ENCODE measurements around the gene DQX1. TPM values are rescaled to one million over a fixed set of nuclear protein-coding genes. Genes with fewer than 3 reads are reported as not detected.

DQX1 gene
- polyA plus RNA-seq, 1 donor (not counting 4 experiments of a cell fraction or from before 2014, with no cell fraction given): 5.9 TPM

DNA sequence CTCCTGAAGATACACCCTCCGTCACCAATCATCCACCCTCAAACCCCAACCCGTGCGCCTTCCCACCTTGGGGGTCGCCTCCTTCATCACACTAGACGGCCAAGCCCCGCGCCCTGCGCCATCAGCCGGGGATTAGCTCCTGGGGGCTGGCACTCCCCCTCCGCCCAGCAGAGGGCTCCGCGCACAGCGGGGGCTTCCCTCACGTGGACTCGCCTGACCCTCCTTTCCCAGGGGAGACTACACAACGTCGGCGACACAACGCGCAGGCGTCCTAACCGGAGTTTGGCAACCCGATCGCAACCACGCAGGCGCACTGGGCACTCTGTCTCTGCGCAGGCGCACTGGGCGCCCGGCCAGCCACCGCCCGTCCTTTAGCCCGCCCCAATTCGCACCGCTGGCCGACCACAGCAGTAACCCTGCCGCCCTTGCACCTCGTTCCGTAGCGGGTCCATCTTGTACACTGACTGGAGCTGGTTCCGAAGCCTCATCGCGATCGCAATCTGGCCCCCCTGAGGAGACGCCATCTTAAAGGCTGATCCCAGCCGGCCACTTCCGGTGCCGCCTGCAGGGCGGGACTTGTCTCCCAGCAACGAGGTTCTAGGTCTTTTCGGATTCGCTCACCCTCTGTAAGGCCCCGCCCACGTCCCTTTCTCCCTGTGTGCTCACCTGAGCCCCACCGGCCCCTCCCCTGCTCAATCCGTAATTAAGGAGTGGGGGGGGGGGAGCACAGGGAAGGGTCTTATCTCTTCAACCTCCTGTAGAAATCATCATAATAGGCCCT, 18.7 kb downstream of the DQX1 start, which contains the start of gene PCGF1:
Gene PCGF1 (minus strand): TSS at position 551 of the 781 bp plus-strand sequence. CDS start 27 bp downstream, at position 524.
- Histone ChIP-seq H2AFZ (ENCODE audit: control insufficient read depth, low read length) (peak within 1 kb of the TSS; percentile 96), H3K4me2 (ENCODE audit: control insufficient read depth, extremely low read depth, insufficient read depth, low read depth, low read length) (peak within 1 kb of the TSS; percentile 97), H3K4me3 (ENCODE audit: control insufficient read depth in 2 of 3, extremely low read depth in 1 of 3, insufficient read depth in 2 of 3, low read depth in 1 of 3, low read length in 3 of 3) (peak within 1 kb of the TSS; percentile 85 to 88 (median 86)), H3K9ac (ENCODE audit: control insufficient read depth, extremely low read depth, insufficient read depth, low read length) (peak within 1 kb of the TSS; percentile 99), H4K20me1 (ENCODE audit: control insufficient read depth, extremely low read depth, insufficient read depth, low read length) (no peaks in the 10 kb centered on the region), H3K9me1 (ENCODE audit: control insufficient read depth, extremely low read depth, insufficient read depth, low read length) (no peaks in the 10 kb centered on the region), H3K36me3 (ENCODE audit: control insufficient read depth in 2 of 2, extremely low read depth in 1 of 2, insufficient read depth in 2 of 2, low read length in 2 of 2) (peaks cover 9 to 10% of the 10 kb centered on the region in 2 experiments), H3K27me3 (ENCODE audit: control insufficient read depth, extremely low read depth, insufficient read depth, low read length) (peaks cover 18% of the 10 kb centered on the region), H3K9me3 (ENCODE audit: control insufficient read depth, low read depth, low read length) (no peaks in the 10 kb centered on the region), H3K4me1 (ENCODE audit: control insufficient read depth, extremely low read depth, insufficient read depth, low read length) (peaks cover 32% of the 10 kb centered on the region), H3K27ac (ENCODE audit: control insufficient read depth, insufficient read depth, low read length) (peak within 1 kb of the TSS; percentile 96), H3K79me2 (ENCODE audit: control insufficient read depth, insufficient read depth, low read length) (peaks cover 16% of the 10 kb centered on the region)
- FAIRE-seq (peak; percentile 26), DNase-seq (ENCODE audit: low read depth, low spot score) (peak; percentile 96)
- TF ChIP-seq EZH2 (IDR thresholded peaks at IDR 0.05; ENCODE audit: low read length): no peak
- TF ChIP-seq, protein P1, sequence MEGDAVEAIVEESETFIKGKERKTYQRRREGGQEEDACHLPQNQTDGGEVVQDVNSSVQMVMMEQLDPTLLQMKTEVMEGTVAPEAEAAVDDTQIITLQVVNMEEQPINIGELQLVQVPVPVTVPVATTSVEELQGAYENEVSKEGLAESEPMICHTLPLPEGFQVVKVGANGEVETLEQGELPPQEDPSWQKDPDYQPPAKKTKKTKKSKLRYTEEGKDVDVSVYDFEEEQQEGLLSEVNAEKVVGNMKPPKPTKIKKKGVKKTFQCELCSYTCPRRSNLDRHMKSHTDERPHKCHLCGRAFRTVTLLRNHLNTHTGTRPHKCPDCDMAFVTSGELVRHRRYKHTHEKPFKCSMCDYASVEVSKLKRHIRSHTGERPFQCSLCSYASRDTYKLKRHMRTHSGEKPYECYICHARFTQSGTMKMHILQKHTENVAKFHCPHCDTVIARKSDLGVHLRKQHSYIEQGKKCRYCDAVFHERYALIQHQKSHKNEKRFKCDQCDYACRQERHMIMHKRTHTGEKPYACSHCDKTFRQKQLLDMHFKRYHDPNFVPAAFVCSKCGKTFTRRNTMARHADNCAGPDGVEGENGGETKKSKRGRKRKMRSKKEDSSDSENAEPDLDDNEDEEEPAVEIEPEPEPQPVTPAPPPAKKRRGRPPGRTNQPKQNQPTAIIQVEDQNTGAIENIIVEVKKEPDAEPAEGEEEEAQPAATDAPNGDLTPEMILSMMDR (optimal IDR thresholded peaks at IDR 0.05 in 1 of 3, IDR thresholded peaks at IDR 0.05 in 1 of 3, conservative IDR thresholded peaks at IDR 0.05 in 1 of 3; ENCODE audit: extremely low read depth in 1 of 3, insufficient read depth in 2 of 3, low read length in 3 of 3): peak in 1 of 3 experiments; percentile 32
- dilution Hi-C loops (cut with MboI; ENCODE audit: extremely low pct_ligation_motif_present, low sequenced_read_pairs): no loop called here

DNA sequence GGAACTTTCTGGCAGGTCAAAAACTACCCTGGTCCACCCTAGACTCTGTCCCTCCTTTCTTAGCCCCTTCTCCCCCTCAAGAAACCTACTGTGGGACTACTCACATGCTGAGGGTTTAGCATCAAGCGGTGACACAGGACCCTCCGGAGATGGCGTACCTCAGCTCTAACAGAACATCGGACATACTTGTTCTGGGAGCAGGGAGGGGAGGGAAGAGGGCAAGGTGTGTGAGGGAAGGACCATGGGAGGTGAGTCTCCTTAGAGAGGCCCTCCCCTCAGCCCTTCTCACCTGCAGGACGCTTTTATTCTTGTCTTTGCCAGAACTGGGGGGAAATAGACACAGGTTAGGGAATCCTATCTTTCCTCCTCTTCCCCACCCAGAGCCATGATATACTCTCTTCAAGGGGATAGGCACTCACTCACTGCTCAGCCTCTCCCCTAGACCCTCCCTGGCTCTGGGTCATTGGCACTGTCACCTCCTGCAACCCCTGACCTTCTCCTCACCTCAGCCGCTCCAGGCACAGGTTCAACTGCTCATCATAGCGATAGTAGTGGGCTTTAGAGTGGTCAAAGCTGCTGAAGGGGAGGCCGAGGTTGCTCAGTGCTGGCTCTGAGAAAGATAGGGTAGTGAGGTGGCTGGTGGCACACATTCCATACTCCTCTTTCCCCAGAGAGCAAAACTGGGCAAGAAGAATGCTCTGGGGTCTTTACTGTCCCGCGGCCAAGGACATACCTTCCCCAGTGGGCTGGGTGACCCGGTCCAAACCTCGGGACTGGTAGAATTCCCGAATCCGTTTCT, 20.4 kb downstream of the DQX1 start:
- FAIRE-seq: no peak
- Histone ChIP-seq H3K27me3 (ENCODE audit: control insufficient read depth, extremely low read depth, insufficient read depth, low read length) (peaks cover 15% of the 10 kb centered on the region), H3K9me1 (ENCODE audit: control insufficient read depth, extremely low read depth, insufficient read depth, low read length) (no peaks in the 10 kb centered on the region)

More for the DNA sequence above, 20.4 kb downstream of the DQX1 start:
- H3K27ac ChIP-seq (ENCODE audit: control insufficient read depth, insufficient read depth, low read length): no peak overlapping the region
- no peak overlapping the region for H2AFZ ChIP-seq (ENCODE audit: control insufficient read depth, low read length)
- TF ChIP-seq, protein P1 (optimal IDR thresholded peaks at IDR 0.05 in 1 of 3, IDR thresholded peaks at IDR 0.05 in 1 of 3, conservative IDR thresholded peaks at IDR 0.05 in 1 of 3; ENCODE audit: extremely low read depth in 1 of 3, insufficient read depth in 2 of 3, low read length in 3 of 3): no peak
- TF ChIP-seq EZH2 (IDR thresholded peaks at IDR 0.05; ENCODE audit: low read length): no peak
- dilution Hi-C loops (cut with MboI; ENCODE audit: extremely low pct_ligation_motif_present, low sequenced_read_pairs): no loop called here
- peaks cover 16% of the 10 kb centered on the region for H3K79me2 ChIP-seq (ENCODE audit: control insufficient read depth, insufficient read depth, low read length)
- no peak overlapping the region for H3K9ac ChIP-seq (ENCODE audit: control insufficient read depth, extremely low read depth, insufficient read depth, low read length)
- H4K20me1 ChIP-seq (ENCODE audit: control insufficient read depth, extremely low read depth, insufficient read depth, low read length): no peaks in the 10 kb centered on the region
- H3K4me1 ChIP-seq (ENCODE audit: control insufficient read depth, extremely low read depth, insufficient read depth, low read length): peaks cover 33% of the 10 kb centered on the region
- no peaks in the 10 kb centered on the region for H3K9me3 ChIP-seq (ENCODE audit: control insufficient read depth, low read depth, low read length)
- DNase-seq (ENCODE audit: low read depth, low spot score): no peak
- peaks cover 9 to 10% of the 10 kb centered on the region in 2 experiments for H3K36me3 ChIP-seq (ENCODE audit: control insufficient read depth in 2 of 2, extremely low read depth in 1 of 2, insufficient read depth in 2 of 2, low read length in 2 of 2)
- H3K4me2 ChIP-seq (ENCODE audit: control insufficient read depth, extremely low read depth, insufficient read depth, low read depth, low read length): peak overlapping the region; percentile 97
- peak overlapping the region; percentile 40 to 86 (median 41) for H3K4me3 ChIP-seq (ENCODE audit: control insufficient read depth in 2 of 3, extremely low read depth in 1 of 3, insufficient read depth in 2 of 3, low read depth in 1 of 3, low read length in 3 of 3)

All from keratinocyte (primary cell).